A549 (cell line): Measurements from ENCODE around the gene CAV1. TPM values are rescaled to one million over a fixed set of nuclear protein-coding genes. Genes with fewer than 3 reads are reported as not detected.

Experiments
- ATAC-seq, 2 experiments: fragments of 200-7000 bp in 1 of 2; fragments of >200 bp in 1 of 2; cut with Nextera tagmentation in 1 of 2; cut with Tn5 transposase in 1 of 2; 3 replicates each; pipeline versions ENCODE4 v1.8.0 to v1.9.1; 2018 to 2020; ENCODE audit warnings: mild to moderate bottlenecking in 1 of 2, moderate library complexity in 1 of 2
- CTCF ChIA-PET: fragments of 300-600 bp; sonication (Branson Sonifier 250); formaldehyde crosslinking; extraction: SDS; loops from one replicate; lab custom pipeline; 2021; ENCODE audit warnings: antibody characterized with exemption, inconsistent platforms; lab: Yijun Ruan, JAX
- POLR2A ChIA-PET: fragments of 350-600 bp; formaldehyde crosslinking; extraction: SDS; loops from one replicate; lab custom pipeline; 2021; ENCODE audit warnings: antibody characterized with exemption, inconsistent platforms; lab: Yijun Ruan, JAX
- DNase-seq, 2 experiments: peaks; one replicate each; pipeline versions ENCODE4 v3.0.0 to v3.0.0-alpha.2; 2011 to 2016; ENCODE audit warnings: low read depth in 1 of 2, low spot score in 1 of 2
- FAIRE-seq: peaks from 2 replicates; lab custom pipeline; 2011; peaks lifted over from hg19 to GRCh38; lab: Jason Lieb, UNC
- H3K27ac ChIP-seq, 2 experiments: fragments of >200 bp; sonication (Bioruptor Twin); formaldehyde crosslinking; 3 replicates each; pipeline ENCODE4 v1.5.1; 2016 to 2017
- H3K4me1 ChIP-seq: fragments of >200 bp; sonication (Bioruptor Twin); formaldehyde crosslinking; 3 replicates; pipeline ENCODE4 v1.6.1; 2016
- H3K4me2 ChIP-seq: fragments of >200 bp; sonication (Bioruptor Twin); formaldehyde crosslinking; 3 replicates; pipeline ENCODE4 v1.6.1; 2016
- H3K4me3 ChIP-seq: fragments of >200 bp; sonication (Bioruptor Twin); formaldehyde crosslinking; 3 replicates; pipeline ENCODE4 v1.5.1; 2016
- H3K9me3 ChIP-seq: fragments of >200 bp; sonication (Bioruptor Twin); formaldehyde crosslinking; 3 replicates; pipeline ENCODE4 v1.6.1; 2016
- CHD2 ChIP-seq: fragments of 150-350 bp; IDR thresholded peaks from 2 replicates; pipeline ENCODE4 v1.6.1; 2014; ENCODE audit warnings: low read length; ENCODE audit not compliant: partially characterized antibody
- ELK1 ChIP-seq: fragments of 150-350 bp; IDR thresholded peaks from 2 replicates; pipeline ENCODE4 v1.6.1; 2014; ENCODE audit warnings: low read depth, mild to moderate bottlenecking, low read length
- HOXB5 ChIP-seq: fragments of 250-450 bp; sonication (Bioruptor Pico); IDR thresholded peaks from 2 replicates; pipeline ENCODE4 v1.5.0; 2020; ENCODE audit warnings: mild to moderate bottlenecking, moderate library complexity
- JUN ChIP-seq, 2 experiments: fragments of >200 bp; sonication (Bioruptor Twin); formaldehyde crosslinking; IDR thresholded peaks; 2 replicates in 1 of 2; 3 replicates in 1 of 2; pipeline ENCODE4 v1.6.1; 2016 to 2017
- MAFK ChIP-seq: fragments of 450-650 bp; IDR thresholded peaks from 2 replicates; pipeline ENCODE4 v1.6.1; 2014; ENCODE audit not compliant: partially characterized antibody
- MAZ ChIP-seq: fragments of 150-350 bp; IDR thresholded peaks from 2 replicates; pipeline ENCODE4 v1.6.1; 2014; ENCODE audit warnings: antibody characterized with exemption, low read depth, low read length, borderline replicate concordance
- PHF8 ChIP-seq: fragments of 200-600 bp; sonication (generic); IDR thresholded peaks from 2 replicates; pipeline ENCODE4 v1.6.1; 2016; ENCODE audit warnings: low read depth, mild to moderate bottlenecking, antibody characterized with exemption, moderate library complexity, borderline replicate concordance
- POLR2A ChIP-seq: IDR thresholded peaks from 2 replicates; pipeline ENCODE4 v1.6.1; 2012; ENCODE audit warnings: mild to moderate bottlenecking, low read length
- RNF2 ChIP-seq: fragments of 200-600 bp; sonication (generic); IDR thresholded peaks from 2 replicates; pipeline ENCODE4 v1.6.1; 2016; ENCODE audit warnings: low read depth, mild to moderate bottlenecking, antibody characterized with exemption, moderate library complexity, borderline replicate concordance
- SREBF2 ChIP-seq: fragments of 450-650 bp; IDR thresholded peaks from 2 replicates; pipeline ENCODE4 v1.6.1; 2014; ENCODE audit warnings: mild to moderate bottlenecking, moderate library complexity
- ZNF302 ChIP-seq: fragments of 250-450 bp; sonication (Bioruptor Pico); IDR thresholded peaks from 2 replicates; pipeline ENCODE4 v1.9.0; 2021; ENCODE audit warnings: inconsistent platforms, mild to moderate bottlenecking, moderate library complexity
- WGBS: methylation state at CpG from one replicate; pipeline ENCODE4 v1.1.6; 2017; ENCODE audit errors: missing lambda C conversion rate; 5-methylcytosine and 5-hydroxymethylcytosine counted together
- polyA plus RNA-seq, 4 experiments: library from polyadenylated mRNA; depleted of rRNA in 3 of 4; stranded (reverse); fragments of >200 nt; fragmentation: RNase III in 1 of 4; extraction: RNeasy Plus Mini Kit Qiagen cat#74134 plus additional on column Dnase treatment in 1 of 4; gene quantifications; 2 replicates in 3 of 4; 3 replicates in 1 of 4; pipeline ENCODE4 v1.2.3, GENCODE V29; 2011 to 2017
- TF ChIP-seq, protein P1 (sequence below): fragments of 200-600 bp; sonication (generic); IDR thresholded peaks from 2 replicates; pipeline ENCODE4 v1.6.1; 2016; ENCODE audit warnings: antibody characterized with exemption, mild to moderate bottlenecking, moderate library complexity
- TF ChIP-seq, protein P2 (sequence below): fragments of 250-450 bp; sonication (Bioruptor Pico); IDR thresholded peaks from 2 replicates; pipeline ENCODE4 v1.5.0; 2021; ENCODE audit warnings: mild to moderate bottlenecking, moderate library complexity, borderline replicate concordance
- TF ChIP-seq, protein P3 (sequence below): fragments of >200 bp; sonication (Bioruptor Twin); formaldehyde crosslinking; IDR thresholded peaks from 3 replicates; pipeline ENCODE4 v1.5.1; 2016

Gene CAV1
- polyA plus RNA-seq, 2 of the 4 experiments (the other 2 are of a cell fraction) = 365 to 493 TPM

DNA sequence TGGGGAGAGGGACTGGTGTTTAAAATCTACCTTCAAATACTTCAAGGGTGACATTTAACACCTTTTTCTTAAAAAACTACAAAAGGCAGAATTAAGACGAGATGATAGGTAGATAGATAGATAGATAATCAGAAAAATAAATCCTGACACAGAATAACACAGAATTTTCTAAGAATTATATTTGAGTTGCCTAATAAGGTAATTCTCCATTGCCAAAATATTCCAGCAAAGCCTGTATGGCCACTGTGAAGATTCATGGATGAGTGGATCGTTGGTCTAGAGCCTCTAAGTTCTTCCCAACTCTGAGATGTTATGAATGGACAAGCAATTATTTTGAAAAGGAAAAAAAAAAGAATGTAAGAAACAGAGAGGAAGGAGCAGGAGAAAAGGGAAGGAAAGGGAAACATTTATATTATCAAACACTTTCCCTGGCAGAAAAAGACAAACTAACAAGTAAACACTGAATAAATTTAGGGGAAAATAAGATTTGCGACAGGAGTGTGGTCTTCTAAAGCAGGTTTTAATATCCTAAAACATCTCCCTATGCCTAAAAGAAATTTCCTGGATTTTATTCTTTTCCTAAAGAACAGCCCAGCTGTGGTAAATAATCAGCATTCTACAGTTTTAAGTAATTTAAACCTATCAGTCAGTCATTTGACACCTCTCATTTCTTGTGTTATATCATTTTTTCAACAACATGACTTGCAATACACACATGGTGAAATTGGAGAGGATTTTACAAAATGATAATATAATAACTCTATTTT lies 32.8 kb upstream of the CAV1 start:
- peaks cover 5% of the 10 kb centered on the region; the same call in 1 of the 3 replicates for H3K9me3 ChIP-seq
- FAIRE-seq (no peak), DNase-seq (no peak), ATAC-seq (no peak)
- peak overlapping the region; percentile 54; the same call in 2 of the 3 replicates for H3K4me2 ChIP-seq
- peaks cover 82% of the 10 kb centered on the region for H3K4me1 ChIP-seq
- POLR2A ChIA-PET = no interaction called here
- TF ChIP-seq MAZ (no peak), CHD2 (no peak), JUN (IDR thresholded peaks at IDR 0.05) (no peak), PHF8 (no peak)
- 71% methylated on average over 3 of the region's 3 CpGs for WGBS
- H3K4me3 ChIP-seq = no peak overlapping the region
- H3K27ac ChIP-seq = peak overlapping the region; percentile 36 to 39; a peak in 3 of 6 replicates
- CTCF ChIA-PET = interaction anchor here (1.2 kb wide), 1 partner anchor 12 kb away, joined by 3 read pairs; no protein-coding TSS in a partner anchor

GRCh38 chr7:116492654-116493109 lies 32.2 kb upstream of the CAV1 start:
- ChIA-PET POLR2A (no interaction called here), CTCF (no interaction called here)
- no peak for ATAC-seq
- TF ChIP-seq CHD2 (no peak), MAFK (no peak), POLR2A (no peak), HOXB5 (CRISPR knock-in tag) (no peak), RNF2 (no peak), ELK1 (no peak), ZNF302 (CRISPR knock-in tag) (no peak), SREBF2 (no peak), PHF8 (no peak)
- TF ChIP-seq, protein P1, sequence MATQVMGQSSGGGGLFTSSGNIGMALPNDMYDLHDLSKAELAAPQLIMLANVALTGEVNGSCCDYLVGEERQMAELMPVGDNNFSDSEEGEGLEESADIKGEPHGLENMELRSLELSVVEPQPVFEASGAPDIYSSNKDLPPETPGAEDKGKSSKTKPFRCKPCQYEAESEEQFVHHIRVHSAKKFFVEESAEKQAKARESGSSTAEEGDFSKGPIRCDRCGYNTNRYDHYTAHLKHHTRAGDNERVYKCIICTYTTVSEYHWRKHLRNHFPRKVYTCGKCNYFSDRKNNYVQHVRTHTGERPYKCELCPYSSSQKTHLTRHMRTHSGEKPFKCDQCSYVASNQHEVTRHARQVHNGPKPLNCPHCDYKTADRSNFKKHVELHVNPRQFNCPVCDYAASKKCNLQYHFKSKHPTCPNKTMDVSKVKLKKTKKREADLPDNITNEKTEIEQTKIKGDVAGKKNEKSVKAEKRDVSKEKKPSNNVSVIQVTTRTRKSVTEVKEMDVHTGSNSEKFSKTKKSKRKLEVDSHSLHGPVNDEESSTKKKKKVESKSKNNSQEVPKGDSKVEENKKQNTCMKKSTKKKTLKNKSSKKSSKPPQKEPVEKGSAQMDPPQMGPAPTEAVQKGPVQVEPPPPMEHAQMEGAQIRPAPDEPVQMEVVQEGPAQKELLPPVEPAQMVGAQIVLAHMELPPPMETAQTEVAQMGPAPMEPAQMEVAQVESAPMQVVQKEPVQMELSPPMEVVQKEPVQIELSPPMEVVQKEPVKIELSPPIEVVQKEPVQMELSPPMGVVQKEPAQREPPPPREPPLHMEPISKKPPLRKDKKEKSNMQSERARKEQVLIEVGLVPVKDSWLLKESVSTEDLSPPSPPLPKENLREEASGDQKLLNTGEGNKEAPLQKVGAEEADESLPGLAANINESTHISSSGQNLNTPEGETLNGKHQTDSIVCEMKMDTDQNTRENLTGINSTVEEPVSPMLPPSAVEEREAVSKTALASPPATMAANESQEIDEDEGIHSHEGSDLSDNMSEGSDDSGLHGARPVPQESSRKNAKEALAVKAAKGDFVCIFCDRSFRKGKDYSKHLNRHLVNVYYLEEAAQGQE = no peak
- TF ChIP-seq, all 56 proteins: peak for 0
- H3K4me3 ChIP-seq = no peak overlapping the region
- 90% methylated on average over 3 of the region's 3 CpGs for WGBS
- no peak for FAIRE-seq
- peak overlapping the region in 1 of 2 experiments; percentile 36; a peak in 2 of 6 replicates for H3K27ac ChIP-seq
- H3K4me2 ChIP-seq = peak overlapping the region; percentile 54; the same call in 2 of the 3 replicates
- H3K9me3 ChIP-seq = peaks cover 6% of the 10 kb centered on the region; the same call in 1 of the 3 replicates
- H3K4me1 ChIP-seq = peaks cover 76% of the 10 kb centered on the region
- no peak for DNase-seq

GRCh38 chr7:116493449-116493848 lies 31.4 kb upstream of the CAV1 start:
- H3K4me3 ChIP-seq = no peak overlapping the region
- 33% methylated on average over 1 of the region's 1 CpG for WGBS
- POLR2A ChIA-PET = no interaction called here
- TF ChIP-seq, protein P2, sequence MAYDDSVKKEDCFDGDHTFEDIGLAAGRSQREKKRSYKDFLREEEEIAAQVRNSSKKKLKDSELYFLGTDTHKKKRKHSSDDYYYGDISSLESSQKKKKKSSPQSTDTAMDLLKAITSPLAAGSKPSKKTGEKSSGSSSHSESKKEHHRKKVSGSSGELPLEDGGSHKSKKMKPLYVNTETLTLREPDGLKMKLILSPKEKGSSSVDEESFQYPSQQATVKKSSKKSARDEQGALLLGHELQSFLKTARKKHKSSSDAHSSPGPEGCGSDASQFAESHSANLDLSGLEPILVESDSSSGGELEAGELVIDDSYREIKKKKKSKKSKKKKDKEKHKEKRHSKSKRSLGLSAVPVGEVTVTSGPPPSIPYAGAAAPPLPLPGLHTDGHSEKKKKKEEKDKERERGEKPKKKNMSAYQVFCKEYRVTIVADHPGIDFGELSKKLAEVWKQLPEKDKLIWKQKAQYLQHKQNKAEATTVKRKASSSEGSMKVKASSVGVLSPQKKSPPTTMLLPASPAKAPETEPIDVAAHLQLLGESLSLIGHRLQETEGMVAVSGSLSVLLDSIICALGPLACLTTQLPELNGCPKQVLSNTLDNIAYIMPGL = no peak
- TF ChIP-seq, protein P3, sequence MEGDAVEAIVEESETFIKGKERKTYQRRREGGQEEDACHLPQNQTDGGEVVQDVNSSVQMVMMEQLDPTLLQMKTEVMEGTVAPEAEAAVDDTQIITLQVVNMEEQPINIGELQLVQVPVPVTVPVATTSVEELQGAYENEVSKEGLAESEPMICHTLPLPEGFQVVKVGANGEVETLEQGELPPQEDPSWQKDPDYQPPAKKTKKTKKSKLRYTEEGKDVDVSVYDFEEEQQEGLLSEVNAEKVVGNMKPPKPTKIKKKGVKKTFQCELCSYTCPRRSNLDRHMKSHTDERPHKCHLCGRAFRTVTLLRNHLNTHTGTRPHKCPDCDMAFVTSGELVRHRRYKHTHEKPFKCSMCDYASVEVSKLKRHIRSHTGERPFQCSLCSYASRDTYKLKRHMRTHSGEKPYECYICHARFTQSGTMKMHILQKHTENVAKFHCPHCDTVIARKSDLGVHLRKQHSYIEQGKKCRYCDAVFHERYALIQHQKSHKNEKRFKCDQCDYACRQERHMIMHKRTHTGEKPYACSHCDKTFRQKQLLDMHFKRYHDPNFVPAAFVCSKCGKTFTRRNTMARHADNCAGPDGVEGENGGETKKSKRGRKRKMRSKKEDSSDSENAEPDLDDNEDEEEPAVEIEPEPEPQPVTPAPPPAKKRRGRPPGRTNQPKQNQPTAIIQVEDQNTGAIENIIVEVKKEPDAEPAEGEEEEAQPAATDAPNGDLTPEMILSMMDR = no peak
- peak overlapping the region; percentile 73 to 78 for H3K27ac ChIP-seq
- H3K4me1 ChIP-seq = peaks cover 78% of the 10 kb centered on the region
- no peak for DNase-seq
- H3K4me2 ChIP-seq = peak overlapping the region; percentile 54
- H3K9me3 ChIP-seq = peaks cover 6% of the 10 kb centered on the region; the same call in 1 of the 3 replicates
- ATAC-seq = no peak
- FAIRE-seq = no peak
- CTCF ChIA-PET = interaction anchor here (1.4 kb wide), 1 partner anchor 11 kb away, joined by 5 read pairs; no protein-coding TSS in a partner anchor
